Epidermal melanocyte (primary cell): ENCODE results near the gene IRF9.

Experiments used
- DNase-seq: peaks from one replicate; pipeline ENCODE4 v3.0.0; 2011; ENCODE audit warnings: low spot score; ENCODE audit not compliant: insufficient read length

IRF9 gene, protein sequence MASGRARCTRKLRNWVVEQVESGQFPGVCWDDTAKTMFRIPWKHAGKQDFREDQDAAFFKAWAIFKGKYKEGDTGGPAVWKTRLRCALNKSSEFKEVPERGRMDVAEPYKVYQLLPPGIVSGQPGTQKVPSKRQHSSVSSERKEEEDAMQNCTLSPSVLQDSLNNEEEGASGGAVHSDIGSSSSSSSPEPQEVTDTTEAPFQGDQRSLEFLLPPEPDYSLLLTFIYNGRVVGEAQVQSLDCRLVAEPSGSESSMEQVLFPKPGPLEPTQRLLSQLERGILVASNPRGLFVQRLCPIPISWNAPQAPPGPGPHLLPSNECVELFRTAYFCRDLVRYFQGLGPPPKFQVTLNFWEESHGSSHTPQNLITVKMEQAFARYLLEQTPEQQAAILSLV

GRCh38 chr14:24160850-24161804 lies at the start of gene IRF9:
Gene IRF9 (plus strand): TSS chr14:24161265. CDS start chr14:24162145, 880 bp downstream.
- DNase-seq: peak; percentile 99

DNA sequence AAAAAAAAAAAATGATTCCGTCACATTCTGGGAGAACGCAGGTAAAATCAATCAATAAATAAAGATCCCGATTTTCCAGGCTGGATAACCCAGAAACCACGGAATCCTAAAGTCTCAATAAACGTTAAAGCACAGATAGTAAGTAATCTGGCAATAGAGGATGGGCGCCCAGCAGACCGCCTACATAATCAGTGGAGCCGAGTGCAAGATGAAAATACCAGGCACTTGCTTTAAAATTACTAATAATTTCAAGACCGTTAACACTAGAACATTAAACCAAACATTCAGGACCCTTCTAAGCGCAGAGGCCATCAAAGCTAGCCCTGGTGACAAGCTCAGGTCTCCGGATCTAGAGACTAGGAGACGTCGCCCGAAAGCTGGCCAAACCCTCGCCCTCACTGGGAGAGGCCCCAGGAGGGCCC lies 47.7 kb upstream of the IRF9 start:
- DNase-seq: no peak

GRCh38 chr14:24113801-24114531 lies 47.1 kb upstream of the IRF9 start:
- DNase-seq: peak; percentile 50

- DNase-seq: peak; percentile 99
Measured at GRCh38 chr14:24114532-24115421, 46.3 kb upstream of the IRF9 start, which contains the start of the genes DCAF11 and NRL. Gene DCAF11 (plus strand): TSS chr14:24114777. CDS start chr14:24115595, 818 bp downstream. Gene NRL (minus strand): TSS chr14:24114949. CDS start chr14:24082848, 32,101 bp downstream.

GRCh38 chr14:24115422-24116127 lies 45.5 kb upstream of the IRF9 start:
- no peak for DNase-seq

GRCh38 chr14:24116128-24116814 lies 44.8 kb upstream of the IRF9 start:
- no peak for DNase-seq

- DNase-seq: no peak
Measured at GRCh38 chr14:24117179-24117578, 43.9 kb upstream of the IRF9 start.

- DNase-seq: no peak
Measured at GRCh38 chr14:24119691-24120090, 41.4 kb upstream of the IRF9 start.

GRCh38 chr14:24121210-24121609 lies 39.9 kb upstream of the IRF9 start:
- no peak for DNase-seq

DNA sequence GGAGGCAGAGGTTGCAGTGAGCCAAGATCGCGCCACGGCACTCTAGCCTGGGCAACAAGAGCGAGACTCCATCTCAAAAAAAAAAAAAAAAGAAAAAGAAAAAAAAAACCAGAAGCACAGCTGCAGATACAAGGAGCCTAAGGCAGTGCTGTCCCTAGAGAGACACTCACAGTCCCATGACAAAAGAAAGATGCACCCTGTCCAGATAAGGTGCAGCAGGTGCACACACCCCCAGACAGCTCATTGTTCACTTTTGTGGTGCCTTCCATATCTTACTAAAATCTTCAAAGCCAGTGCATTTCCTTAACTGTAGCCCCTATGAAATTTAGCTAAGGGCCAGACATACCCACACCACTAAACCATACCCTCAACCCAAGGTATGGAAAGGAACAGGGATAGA lies 38.6 kb upstream of the IRF9 start:
- DNase-seq: no peak

DNA sequence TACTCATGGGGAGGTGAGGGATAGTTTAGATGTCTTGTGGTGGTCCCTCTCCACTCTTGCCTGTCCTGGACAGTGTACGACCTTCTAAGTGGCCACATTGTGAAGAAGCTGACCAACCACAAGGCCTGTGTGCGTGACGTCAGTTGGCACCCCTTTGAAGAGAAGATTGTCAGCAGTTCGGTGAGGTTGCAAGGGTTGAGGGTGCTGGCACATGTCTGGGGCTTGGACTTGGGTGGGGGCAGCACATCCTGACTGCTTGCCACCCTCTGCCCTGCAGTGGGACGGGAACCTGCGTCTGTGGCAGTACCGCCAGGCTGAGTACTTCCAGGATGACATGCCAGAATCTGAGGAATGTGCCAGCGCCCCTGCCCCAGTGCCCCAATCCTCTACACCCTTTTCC lies 38.2 kb upstream of the IRF9 start:
- no peak for DNase-seq

DNA sequence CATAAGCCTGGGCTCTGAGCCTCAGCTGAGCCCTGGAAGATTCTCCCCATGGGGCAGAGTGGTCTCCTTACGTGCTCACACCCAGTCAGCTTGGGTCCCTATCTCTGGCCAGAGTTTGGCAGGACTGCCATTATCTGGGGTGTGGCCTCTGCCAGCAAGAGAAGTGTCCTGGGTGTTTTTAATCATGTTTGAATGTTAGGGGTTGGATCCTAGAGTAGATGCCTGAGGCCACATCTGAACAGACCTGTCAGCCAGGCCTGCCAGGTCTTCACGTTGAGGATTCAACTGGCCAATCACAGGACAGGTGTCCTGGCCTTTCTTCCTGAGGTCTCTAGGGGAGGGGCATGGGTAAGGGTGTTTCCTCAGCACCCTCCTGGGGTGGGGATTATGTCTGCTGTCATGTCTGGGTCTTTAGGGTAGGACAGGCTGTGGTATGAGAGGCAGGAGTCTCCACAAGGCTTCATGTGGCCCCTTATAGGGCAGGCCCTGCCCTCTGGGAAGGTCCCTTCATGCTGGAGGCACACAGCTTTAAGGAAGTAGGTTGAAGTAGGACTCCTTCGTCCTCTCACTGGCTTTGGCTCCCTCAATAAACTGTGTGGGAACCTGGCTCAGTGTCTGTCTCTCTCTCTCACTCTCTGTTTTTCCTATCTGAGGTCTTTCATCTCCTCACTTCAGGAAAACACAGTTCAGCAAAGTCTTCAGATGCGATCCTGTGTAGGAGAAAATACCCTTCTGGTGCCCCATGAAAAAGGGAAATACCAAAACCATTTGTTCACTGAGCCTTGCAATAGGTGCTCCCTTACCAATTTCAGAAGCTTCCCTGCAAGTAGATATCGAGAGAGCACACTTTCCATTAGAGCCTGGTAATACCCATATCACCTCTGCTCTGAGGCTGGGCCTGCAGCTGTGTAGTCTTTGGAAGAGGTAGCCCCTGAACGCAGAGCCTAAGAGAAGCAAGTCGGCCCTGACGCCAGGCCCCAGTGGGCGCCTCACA lies 37.3 kb upstream of the IRF9 start:
- no peak for DNase-seq

DNA sequence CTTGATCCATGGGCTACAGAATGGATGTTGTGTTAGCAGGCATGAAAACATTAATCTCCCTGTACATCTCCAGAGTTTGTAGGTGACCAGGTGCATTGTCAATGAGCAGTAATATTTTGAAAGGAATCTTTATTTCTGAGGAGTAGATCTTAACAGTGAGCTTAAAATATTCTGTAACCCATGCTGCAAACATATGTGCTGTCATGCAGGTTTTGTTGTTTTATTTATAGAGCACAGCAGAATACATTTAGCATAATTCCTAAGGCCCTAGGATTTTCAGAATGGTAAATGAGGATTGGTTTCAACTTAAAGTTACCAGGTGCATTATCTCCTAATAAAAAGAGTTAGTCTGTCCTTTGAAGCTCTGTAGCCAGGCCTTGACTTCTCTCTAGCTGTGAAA lies 34.1 kb upstream of the IRF9 start:
- no peak for DNase-seq

DNA sequence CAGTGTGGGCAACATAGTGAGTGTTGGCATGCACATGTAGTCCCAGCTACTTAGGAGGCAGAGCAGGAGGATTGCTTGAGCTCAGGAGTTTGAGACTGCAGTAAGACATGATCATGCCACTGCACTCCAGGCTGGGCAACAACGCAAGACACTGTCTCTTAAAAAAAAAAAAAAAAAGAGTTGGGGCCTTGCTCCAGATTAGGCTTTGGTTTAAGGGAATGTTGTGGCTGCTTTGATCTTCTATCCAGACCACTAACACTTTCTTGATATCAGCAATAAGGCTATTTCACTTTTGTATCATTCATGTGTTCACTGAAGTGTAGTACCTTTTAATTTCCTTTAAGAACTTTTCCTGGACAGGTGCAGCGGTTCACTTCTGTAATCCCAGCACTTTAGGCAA lies 33.4 kb upstream of the IRF9 start:
- no peak for DNase-seq

DNA sequence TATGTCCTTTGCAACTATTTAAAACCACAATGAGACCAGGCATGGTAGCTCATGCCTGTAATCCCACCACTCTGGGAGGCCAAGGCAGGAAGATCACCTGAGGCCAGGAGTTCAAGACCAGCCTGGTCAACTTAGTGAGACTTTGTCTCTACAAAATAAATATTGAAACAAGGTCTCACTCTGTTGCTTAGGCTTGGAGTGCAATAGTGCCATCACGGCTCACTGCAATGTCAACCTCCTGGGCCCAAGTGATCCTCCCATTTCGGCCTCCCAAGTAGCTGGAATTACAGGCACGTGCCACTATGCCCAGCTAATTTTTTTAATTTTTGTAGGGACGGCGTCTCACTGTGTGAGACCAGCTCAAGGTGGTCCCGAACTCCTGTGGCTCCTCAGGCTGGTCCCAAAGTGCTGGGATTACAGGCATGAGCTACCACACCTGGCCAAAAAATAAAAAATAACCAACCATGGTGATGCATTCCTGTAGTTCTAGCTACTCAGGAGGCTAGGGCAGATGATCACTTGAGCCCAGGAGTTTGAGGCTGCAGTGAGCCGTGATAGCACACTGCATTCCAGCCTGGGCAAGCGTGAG lies 31.6 kb upstream of the IRF9 start:
- no peak for DNase-seq

- no peak for DNase-seq
Measured at GRCh38 chr14:24130380-24130716, 30.7 kb upstream of the IRF9 start, which contains the start of gene FITM1. Gene FITM1 (plus strand): TSS chr14:24130659. CDS start chr14:24131564, 905 bp downstream.

- no peak for DNase-seq
Measured at GRCh38 chr14:24130717-24131548, 30.1 kb upstream of the IRF9 start.
